Hindlimb muscle (tissue), 1 donor: ENCODE results near the gene CCDC12. TPM values are rescaled to one million over a fixed set of nuclear protein-coding genes. Genes with fewer than 3 reads are reported as not detected.

Experiments
- DNase-seq: peaks from one replicate; pipeline ENCODE4 v3.0.0-alpha.2; 2013
- polyA plus RNA-seq: library from polyadenylated mRNA; unstranded; fragments of 120-200 nt; gene quantifications from one replicate; pipeline ENCODE4 v1.2.1, GENCODE V29; 2013; ENCODE audit not compliant: insufficient read length

Gene CCDC12
- polyA plus RNA-seq, 1 donor, result 38.7 TPM

- DNase-seq, result no peak
These were observed 72.0 kb downstream of the CCDC12 start for GRCh38 chr3:46904303-46905212.

GRCh38 chr3:46903341-46904302, 72.9 kb downstream of the CCDC12 start:
- no peak for DNase-seq

- DNase-seq, result no peak
These were observed 74.3 kb downstream of the CCDC12 start for GRCh38 chr3:46902188-46902631.

- no peak for DNase-seq
These were observed 74.9 kb downstream of the CCDC12 start for GRCh38 chr3:46901591-46902187.

- DNase-seq, result no peak
These were observed 75.5 kb downstream of the CCDC12 start for GRCh38 chr3:46901061-46901460.

- DNase-seq, result no peak
These were observed 76.2 kb downstream of the CCDC12 start for GRCh38 chr3:46900356-46900755.

GRCh38 chr3:46900007-46900292, 76.6 kb downstream of the CCDC12 start:
- DNase-seq, result no peak

- DNase-seq, result no peak
These were observed 77.2 kb downstream of the CCDC12 start for GRCh38 chr3:46899151-46900006.

- no peak for DNase-seq
These were observed 78.0 kb downstream of the CCDC12 start for GRCh38 chr3:46898321-46899150.

GRCh38 chr3:46897829-46898320, 78.7 kb downstream of the CCDC12 start:
- DNase-seq, result no peak

- no peak for DNase-seq
These were observed 79.5 kb downstream of the CCDC12 start for GRCh38 chr3:46897031-46897430.

- no peak for DNase-seq
These were observed 80.2 kb downstream of the CCDC12 start for GRCh38 chr3:46896386-46896785.

- no peak for DNase-seq
These were observed 80.8 kb downstream of the CCDC12 start for GRCh38 chr3:46895761-46896160.

- peak; percentile 71 for DNase-seq
These were observed 81.3 kb downstream of the CCDC12 start for GRCh38 chr3:46895204-46895660.

- DNase-seq, result no peak
These were observed 82.3 kb downstream of the CCDC12 start for GRCh38 chr3:46894256-46894655.

GRCh38 chr3:46893763-46894162, 82.8 kb downstream of the CCDC12 start:
- DNase-seq, result no peak

- no peak for DNase-seq
These were observed 83.3 kb downstream of the CCDC12 start for GRCh38 chr3:46893146-46893748.

- peak; percentile 45 for DNase-seq
These were observed 84.0 kb downstream of the CCDC12 start for GRCh38 chr3:46892285-46893145.

GRCh38 chr3:46891132-46891531, 85.4 kb downstream of the CCDC12 start:
- no peak for DNase-seq
